Activated CD8-positive, alpha-beta T cell treated with anti-CD3 and anti-CD28 coated beads, Interleukin-2, amount 10 ng/mL, durations not matched to agents 7 days and 5 days (primary cell): ENCODE results near the gene MFAP2. TPM values are rescaled to one million over a fixed set of nuclear protein-coding genes. Genes with fewer than 3 reads are reported as not detected.

Experiments
- ATAC-seq: fragments of 150-1000 bp; cut with Tn5 transposase; one replicate; pipeline ENCODE4 v1.10.0; 2021; ENCODE audit warnings: moderate library complexity
- CTCF ChIA-PET: fragments of 350-600 bp; sonication (Branson Sonifier 250); formaldehyde crosslinking; loops from one replicate; lab custom pipeline; 2021; ENCODE audit warnings: antibody characterized with exemption; lab: Charles Lee
- POLR2A ChIA-PET: fragments of 350-600 bp; sonication (Branson Sonifier 250); formaldehyde crosslinking; loops from one replicate; lab custom pipeline; 2021; ENCODE audit warnings: antibody characterized with exemption; lab: Charles Lee
- DNase-seq: peaks from one replicate; pipeline ENCODE4 v3.0.0-alpha.2; 2020
- H3K27ac Mint-ChIP-seq: one replicate; pipeline ENCODE4 v1.8.0; 2021; ENCODE audit warnings: mild to moderate bottlenecking, mixed read lengths
- H3K27me3 Mint-ChIP-seq: one replicate; pipeline ENCODE4 v1.8.0; 2021; ENCODE audit warnings: low read depth, mixed read lengths
- H3K36me3 Mint-ChIP-seq: one replicate; pipeline ENCODE4 v1.8.0; 2021; ENCODE audit warnings: low read depth, mixed read lengths
- H3K4me1 Mint-ChIP-seq: one replicate; pipeline ENCODE4 v1.8.0; 2021; ENCODE audit warnings: low read depth, mixed read lengths
- H3K4me3 Mint-ChIP-seq: one replicate; pipeline ENCODE4 v1.8.0; 2021; ENCODE audit warnings: mild to moderate bottlenecking, mixed read lengths
- H3K9me3 Mint-ChIP-seq: one replicate; pipeline ENCODE4 v1.8.0; 2022; ENCODE audit warnings: mixed read lengths; ENCODE audit not compliant: insufficient read depth
- total RNA-seq, 2 experiments: library from RNA; stranded (reverse); gene quantifications; one replicate each; pipeline ENCODE4 v1.2.3, GENCODE V29; 2021

Gene MFAP2, protein sequence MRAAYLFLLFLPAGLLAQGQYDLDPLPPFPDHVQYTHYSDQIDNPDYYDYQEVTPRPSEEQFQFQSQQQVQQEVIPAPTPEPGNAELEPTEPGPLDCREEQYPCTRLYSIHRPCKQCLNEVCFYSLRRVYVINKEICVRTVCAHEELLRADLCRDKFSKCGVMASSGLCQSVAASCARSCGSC
- not detected for total RNA-seq

DNA sequence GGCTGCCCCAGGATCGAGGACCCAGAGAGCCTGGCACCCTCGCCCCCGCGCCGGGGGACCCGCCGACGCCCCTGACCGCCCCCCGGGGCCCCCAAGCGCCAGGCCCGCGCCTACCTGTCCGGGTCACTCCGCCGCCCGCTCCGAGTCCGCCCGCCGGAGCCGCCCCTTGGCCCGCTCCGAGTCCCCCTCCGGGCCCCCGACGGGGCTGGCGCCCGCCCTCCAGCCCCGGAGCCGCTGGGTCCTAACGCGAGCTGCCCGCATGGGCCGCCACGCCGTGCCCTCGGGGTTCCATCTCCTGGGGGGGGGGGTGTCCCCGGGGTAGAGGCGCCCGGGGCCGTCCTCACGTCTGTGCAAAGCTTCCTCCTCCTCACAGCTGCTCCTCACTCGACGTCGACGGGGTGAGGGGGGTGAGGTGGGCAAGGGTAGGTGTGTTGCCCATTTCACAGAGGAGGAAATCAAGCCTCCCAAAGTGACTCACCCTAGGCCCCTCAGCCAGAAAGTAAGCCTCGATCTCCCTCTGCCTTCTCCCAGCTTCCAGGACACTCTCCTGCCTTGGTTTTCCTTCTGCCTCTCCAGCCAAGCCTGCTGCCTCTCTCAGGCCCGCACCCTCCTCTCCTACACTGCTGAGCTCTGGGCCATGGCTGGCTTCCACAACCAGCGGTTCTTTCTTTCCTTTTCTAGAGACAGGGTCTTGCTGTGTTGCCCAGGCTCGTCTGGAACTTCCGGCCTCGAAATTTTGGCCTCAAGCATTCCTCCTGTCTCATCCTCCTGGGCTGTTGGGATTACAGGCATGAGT, at the start of gene MFAP2:
Gene MFAP2 (minus strand): TSS at position 148 of the 796 bp plus-strand sequence. CDS start 2,347 bp downstream, outside the sequence.
- H3K9me3 Mint-ChIP-seq, result no peaks in the 10 kb centered on the region
- ATAC-seq (peak; percentile 29), DNase-seq (no peak)
- H3K27ac Mint-ChIP-seq, result no peak within 1 kb of the TSS
- POLR2A ChIA-PET, result no interaction called here
- H3K27me3 Mint-ChIP-seq, result peaks cover 20% of the 10 kb centered on the region
- CTCF ChIA-PET, result interaction anchor here (0.7 to 0.9 kb wide), 2 partner anchors 59 to 67 kb away, joined by 3 read pairs; partner anchors contain the start of gene CROCC
- no peak within 1 kb of the TSS for H3K4me3 Mint-ChIP-seq
- no peaks in the 10 kb centered on the region for H3K36me3 Mint-ChIP-seq
- H3K4me1 Mint-ChIP-seq, result peaks cover 9% of the 10 kb centered on the region

- CTCF ChIA-PET, result no interaction called here
- no peak for DNase-seq
- POLR2A ChIA-PET, result no interaction called here
- Mint-ChIP-seq H3K9me3 (no peaks in the 10 kb centered on the region), H3K4me3 (no peak overlapping the region), H3K4me1 (peaks cover 2% of the 10 kb centered on the region), H3K27me3 (no peaks in the 10 kb centered on the region), H3K27ac (no peak overlapping the region), H3K36me3 (peaks cover 34% of the 10 kb centered on the region)
- no peak for ATAC-seq
Measured at GRCh38 chr1:17030206-17030605, 49.8 kb upstream of the MFAP2 start.

GRCh38 chr1:17028662-17029188, 48.3 kb upstream of the MFAP2 start:
- DNase-seq (no peak), ATAC-seq (no peak)
- Mint-ChIP-seq H3K9me3 (no peaks in the 10 kb centered on the region), H3K4me3 (no peak overlapping the region), H3K4me1 (peaks cover 8% of the 10 kb centered on the region), H3K27me3 (no peaks in the 10 kb centered on the region), H3K27ac (no peak overlapping the region), H3K36me3 (peaks cover 43% of the 10 kb centered on the region)
- CTCF ChIA-PET, result no interaction called here
- POLR2A ChIA-PET, result no interaction called here

- Mint-ChIP-seq H3K27ac (no peak overlapping the region), H3K4me3 (no peak overlapping the region), H3K27me3 (no peaks in the 10 kb centered on the region), H3K36me3 (peaks cover 45% of the 10 kb centered on the region), H3K4me1 (peaks cover 5% of the 10 kb centered on the region), H3K9me3 (no peaks in the 10 kb centered on the region)
- ChIA-PET POLR2A (interaction anchor here (0.6 kb wide), 1 partner anchor 161 kb away, joined by 3 read pairs; no protein-coding TSS in a partner anchor), CTCF (no interaction called here)
- no peak for ATAC-seq
- no peak for DNase-seq
Measured at GRCh38 chr1:17027900-17028299, 47.5 kb upstream of the MFAP2 start.

GRCh38 chr1:17027403-17027802, 47.0 kb upstream of the MFAP2 start:
- POLR2A ChIA-PET, result interaction anchor here (0.6 kb wide), 1 partner anchor 162 kb away, joined by 3 read pairs; no protein-coding TSS in a partner anchor
- peaks cover 45% of the 10 kb centered on the region for H3K36me3 Mint-ChIP-seq
- CTCF ChIA-PET, result no interaction called here
- H3K4me3 Mint-ChIP-seq, result no peak overlapping the region
- DNase-seq (no peak), ATAC-seq (no peak)
- H3K4me1 Mint-ChIP-seq, result peaks cover 5% of the 10 kb centered on the region
- no peak overlapping the region for H3K27ac Mint-ChIP-seq
- no peaks in the 10 kb centered on the region for H3K9me3 Mint-ChIP-seq
- no peaks in the 10 kb centered on the region for H3K27me3 Mint-ChIP-seq

DNA sequence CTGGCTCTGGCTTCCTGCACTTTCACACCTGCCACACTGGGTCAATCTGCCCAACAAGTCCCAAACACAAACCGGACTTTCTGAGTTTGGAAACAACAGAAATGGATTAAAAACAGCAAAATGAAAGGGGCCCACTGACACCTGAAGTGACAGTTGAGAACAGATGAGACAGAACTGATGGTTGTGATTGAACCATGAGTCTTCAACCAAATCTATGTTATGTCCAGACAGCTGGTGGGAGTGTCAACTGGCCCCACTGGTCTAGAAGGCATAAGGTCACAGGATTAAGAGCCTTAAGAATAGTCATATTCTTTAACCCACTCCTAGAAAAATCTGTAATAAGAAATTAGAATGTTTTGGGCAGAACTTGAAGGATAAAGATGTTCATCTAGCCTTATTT, 44.3 kb upstream of the MFAP2 start:
- DNase-seq, result no peak
- peaks cover 7% of the 10 kb centered on the region for H3K4me1 Mint-ChIP-seq
- H3K27me3 Mint-ChIP-seq, result no peaks in the 10 kb centered on the region
- H3K27ac Mint-ChIP-seq, result peak overlapping the region; percentile 20
- ChIA-PET POLR2A (no interaction called here), CTCF (interaction anchor here (2.1 kb wide), 1 partner anchor 24 kb away, joined by 7 read pairs; no protein-coding TSS in a partner anchor)
- H3K4me3 Mint-ChIP-seq, result no peak overlapping the region
- no peak for ATAC-seq
- H3K36me3 Mint-ChIP-seq, result peaks cover 53% of the 10 kb centered on the region
- H3K9me3 Mint-ChIP-seq, result no peaks in the 10 kb centered on the region

- POLR2A ChIA-PET, result no interaction called here
- H3K9me3 Mint-ChIP-seq, result no peaks in the 10 kb centered on the region
- H3K4me3 Mint-ChIP-seq, result no peak overlapping the region
- CTCF ChIA-PET, result interaction anchor here (1.3 to 2.1 kb wide), 2 partner anchors 11 to 25 kb away, joined by 3 to 7 read pairs; no protein-coding TSS in a partner anchor
- H3K36me3 Mint-ChIP-seq, result peaks cover 57% of the 10 kb centered on the region
- no peak for ATAC-seq
- H3K27me3 Mint-ChIP-seq, result no peaks in the 10 kb centered on the region
- peaks cover 16% of the 10 kb centered on the region for H3K4me1 Mint-ChIP-seq
- DNase-seq, result no peak
- no peak overlapping the region for H3K27ac Mint-ChIP-seq
Measured at GRCh38 chr1:17023573-17023972, 43.2 kb upstream of the MFAP2 start.

DNA sequence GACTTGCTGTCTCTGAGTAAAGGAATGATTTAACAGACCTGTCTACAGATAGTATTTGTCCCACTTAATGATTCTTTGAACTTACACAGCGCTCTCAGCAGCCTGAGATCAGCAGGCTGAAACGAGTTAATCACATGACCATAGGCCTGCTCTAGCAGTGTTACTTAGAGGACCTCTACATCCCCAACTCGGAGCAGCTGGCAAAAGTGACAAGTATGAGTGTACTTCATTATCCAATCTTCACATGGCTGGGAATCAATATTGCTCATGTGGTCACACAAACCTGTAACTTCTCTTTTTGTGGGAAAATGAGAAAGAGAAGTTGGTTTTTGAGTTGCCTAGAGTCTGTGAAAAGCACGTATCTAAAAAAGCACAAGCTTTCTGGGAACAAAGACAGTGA, 42.7 kb upstream of the MFAP2 start:
- POLR2A ChIA-PET, result no interaction called here
- Mint-ChIP-seq H3K27me3 (no peaks in the 10 kb centered on the region), H3K4me1 (peaks cover 18% of the 10 kb centered on the region), H3K4me3 (no peak overlapping the region), H3K27ac (no peak overlapping the region), H3K9me3 (no peaks in the 10 kb centered on the region), H3K36me3 (peaks cover 56% of the 10 kb centered on the region)
- ATAC-seq (no peak), DNase-seq (no peak)
- CTCF ChIA-PET, result interaction anchor here (0.8 to 2.1 kb wide), 4 partner anchors 10 to 25 kb away, joined by 3 to 7 read pairs (median 4); no protein-coding TSS in a partner anchor

GRCh38 chr1:17021896-17022295, 41.5 kb upstream of the MFAP2 start:
- ChIA-PET POLR2A (interaction anchor here (1.1 kb wide), 1 partner anchor 117 kb away, joined by 3 read pairs; no protein-coding TSS in a partner anchor), CTCF (interaction anchor here (1.5 kb wide), 1 partner anchor 14 kb away, joined by 5 read pairs; no protein-coding TSS in a partner anchor)
- DNase-seq (no peak), ATAC-seq (no peak)
- H3K4me1 Mint-ChIP-seq, result peaks cover 18% of the 10 kb centered on the region
- H3K4me3 Mint-ChIP-seq, result no peak overlapping the region
- H3K36me3 Mint-ChIP-seq, result peaks cover 49% of the 10 kb centered on the region
- H3K27ac Mint-ChIP-seq, result no peak overlapping the region
- H3K27me3 Mint-ChIP-seq, result no peaks in the 10 kb centered on the region
- H3K9me3 Mint-ChIP-seq, result no peaks in the 10 kb centered on the region

DNA sequence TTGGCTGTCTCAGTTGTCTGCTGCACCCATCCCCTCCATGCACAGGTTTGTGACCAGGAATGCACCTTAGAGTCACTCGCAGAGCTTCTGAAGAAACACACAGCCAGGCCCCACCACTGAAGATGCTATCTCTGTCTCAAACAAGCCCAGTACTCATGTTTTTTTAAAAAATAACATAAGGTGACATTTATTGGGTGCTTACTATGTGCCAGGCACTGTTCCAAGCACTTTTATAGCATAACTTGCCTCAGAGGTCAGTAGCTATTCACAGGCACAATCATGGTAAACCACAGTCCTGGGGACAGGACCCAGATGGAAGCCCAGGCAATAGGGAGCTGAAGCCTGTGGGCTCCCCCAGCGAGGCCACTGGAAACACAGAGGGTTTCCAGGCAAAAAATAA, 40.1 kb upstream of the MFAP2 start:
- Mint-ChIP-seq H3K4me3 (no peak overlapping the region), H3K36me3 (peaks cover 46% of the 10 kb centered on the region), H3K4me1 (peaks cover 18% of the 10 kb centered on the region), H3K27ac (no peak overlapping the region), H3K27me3 (no peaks in the 10 kb centered on the region), H3K9me3 (no peaks in the 10 kb centered on the region)
- ATAC-seq (no peak), DNase-seq (no peak)
- POLR2A ChIA-PET, result no interaction called here
- CTCF ChIA-PET, result interaction anchor here (0.5 to 1.5 kb wide), 4 partner anchors 11 to 39 kb away, joined by 3 to 5 read pairs (median 4); no protein-coding TSS in a partner anchor

DNA sequence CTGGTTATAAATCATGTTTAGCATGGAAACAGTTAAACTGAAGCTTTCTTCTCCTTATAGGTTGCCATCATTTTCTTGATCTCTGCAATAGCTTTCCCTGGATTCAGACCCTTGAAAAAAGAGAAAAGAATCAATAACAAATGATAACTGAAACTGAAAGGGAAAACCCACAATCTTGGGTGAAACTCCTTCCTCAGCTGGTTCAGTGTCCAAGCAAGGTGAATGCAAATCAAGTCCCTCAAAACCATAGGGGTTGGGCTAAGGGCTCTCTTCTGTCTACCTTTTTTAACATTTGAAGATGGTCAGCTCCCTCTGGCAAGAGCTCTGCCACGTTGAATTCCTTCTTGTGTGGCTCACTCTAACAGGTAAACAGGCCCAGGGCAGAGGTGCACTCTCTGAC, 38.4 kb upstream of the MFAP2 start:
- peaks cover 19% of the 10 kb centered on the region for H3K4me1 Mint-ChIP-seq
- peak overlapping the region; percentile 30 for H3K27ac Mint-ChIP-seq
- H3K9me3 Mint-ChIP-seq, result no peaks in the 10 kb centered on the region
- H3K4me3 Mint-ChIP-seq, result no peak overlapping the region
- no peaks in the 10 kb centered on the region for H3K27me3 Mint-ChIP-seq
- DNase-seq (no peak), ATAC-seq (no peak)
- peaks cover 37% of the 10 kb centered on the region for H3K36me3 Mint-ChIP-seq
- ChIA-PET CTCF (interaction anchor here (1.2 to 1.3 kb wide), 2 partner anchors 10 to 27 kb away, joined by 4 read pairs; no protein-coding TSS in a partner anchor), POLR2A (interaction anchor here (0.9 kb wide), 1 partner anchor 36 kb away, joined by 4 read pairs; no protein-coding TSS in a partner anchor)
